CMK (cell line): ENCODE results near the gene ONECUT2.
A peak's percentile ranks its signal among the peaks of the same experiment; 100 is the strongest.

Experiments used
- DNase-seq: peaks from one replicate; pipeline ENCODE4 v3.0.0-alpha.2; 2010; ENCODE audit warnings: low read depth

ONECUT2 gene

GRCh38 chr18:57431467-57432080, 3.6 kb upstream of the ONECUT2 start:
- DNase-seq, result peak; percentile 37

DNA sequence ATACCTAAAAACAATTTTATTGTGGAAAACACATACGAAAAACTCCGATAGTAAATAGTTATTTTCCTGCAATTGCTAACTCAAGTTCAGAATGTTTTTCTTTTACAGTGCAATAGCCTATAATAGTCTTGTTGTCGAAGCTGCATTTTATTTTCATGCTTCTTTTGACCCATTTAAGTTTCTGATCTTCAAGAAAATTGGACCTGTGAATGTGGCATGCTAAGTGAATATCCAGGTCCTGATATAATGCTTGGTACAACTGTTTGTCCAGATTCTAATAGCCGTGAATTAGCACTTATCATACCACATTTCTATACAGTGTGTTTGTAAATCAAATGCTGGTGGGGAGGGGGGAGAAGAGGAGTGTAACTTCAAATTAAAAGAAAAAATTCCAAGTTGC, 3.0 kb upstream of the ONECUT2 start:
- DNase-seq, result no peak

DNA sequence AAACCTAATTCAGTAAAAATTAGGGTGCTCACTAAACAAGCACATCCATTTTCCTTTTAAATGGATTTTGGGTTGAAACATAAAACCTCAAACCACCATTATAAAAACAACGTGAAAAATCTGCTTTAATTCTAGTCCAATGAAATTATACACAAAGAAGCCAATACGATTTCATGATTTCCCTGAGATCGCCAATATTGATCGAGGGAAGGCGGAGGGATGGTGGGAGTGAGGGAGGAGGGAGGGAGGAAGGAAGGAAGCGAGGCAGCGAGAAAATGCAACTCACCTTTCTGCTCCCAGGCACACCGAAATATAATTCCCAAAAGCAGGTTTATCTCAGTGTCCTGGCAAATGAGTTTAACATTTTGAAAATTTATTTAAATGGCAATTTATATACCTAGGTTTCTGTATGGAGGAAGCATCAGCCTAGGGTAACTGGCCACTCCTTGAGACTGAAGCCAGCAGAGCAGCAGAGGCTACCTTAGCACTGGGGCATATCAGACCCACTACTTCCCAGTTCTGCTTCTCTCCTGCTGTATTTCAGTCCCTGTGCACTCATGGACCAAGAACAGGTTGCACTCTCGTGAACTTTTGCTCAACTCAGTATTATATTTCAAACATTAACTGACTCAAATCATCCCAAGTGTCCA, 2.3 kb upstream of the ONECUT2 start:
- no peak for DNase-seq

- no peak for DNase-seq
Observed at GRCh38 chr18:57433482-57433881, 1.7 kb upstream of the ONECUT2 start.

- DNase-seq, result no peak
Observed at GRCh38 chr18:57433934-57434535, 1.1 kb upstream of the ONECUT2 start.

GRCh38 chr18:57435846-57436190, 644 bp downstream of the ONECUT2 start:
- no peak for DNase-seq

DNA sequence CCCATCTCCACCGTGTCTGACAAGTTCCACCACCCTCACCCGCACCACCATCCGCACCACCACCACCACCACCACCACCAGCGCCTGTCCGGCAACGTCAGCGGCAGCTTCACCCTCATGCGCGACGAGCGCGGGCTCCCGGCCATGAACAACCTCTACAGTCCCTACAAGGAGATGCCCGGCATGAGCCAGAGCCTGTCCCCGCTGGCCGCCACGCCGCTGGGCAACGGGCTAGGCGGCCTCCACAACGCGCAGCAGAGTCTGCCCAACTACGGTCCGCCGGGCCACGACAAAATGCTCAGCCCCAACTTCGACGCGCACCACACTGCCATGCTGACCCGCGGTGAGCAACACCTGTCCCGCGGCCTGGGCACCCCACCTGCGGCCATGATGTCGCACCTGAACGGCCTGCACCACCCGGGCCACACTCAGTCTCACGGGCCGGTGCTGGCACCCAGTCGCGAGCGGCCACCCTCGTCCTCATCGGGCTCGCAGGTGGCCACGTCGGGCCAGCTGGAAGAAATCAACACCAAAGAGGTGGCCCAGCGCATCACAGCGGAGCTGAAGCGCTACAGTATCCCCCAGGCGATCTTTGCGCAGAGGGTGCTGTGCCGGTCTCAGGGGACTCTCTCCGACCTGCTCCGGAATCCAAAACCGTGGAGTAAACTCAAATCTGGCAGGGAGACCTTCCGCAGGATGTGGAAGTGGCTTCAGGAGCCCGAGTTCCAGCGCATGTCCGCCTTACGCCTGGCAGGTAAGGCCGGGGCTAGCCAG, 1.2 kb downstream of the ONECUT2 start:
- no peak for DNase-seq

GRCh38 chr18:57436965-57437333, 1.8 kb downstream of the ONECUT2 start:
- DNase-seq, result no peak

GRCh38 chr18:57437402-57437765, 2.2 kb downstream of the ONECUT2 start:
- DNase-seq, result no peak

GRCh38 chr18:57437766-57438671, 2.8 kb downstream of the ONECUT2 start:
- no peak for DNase-seq

DNA sequence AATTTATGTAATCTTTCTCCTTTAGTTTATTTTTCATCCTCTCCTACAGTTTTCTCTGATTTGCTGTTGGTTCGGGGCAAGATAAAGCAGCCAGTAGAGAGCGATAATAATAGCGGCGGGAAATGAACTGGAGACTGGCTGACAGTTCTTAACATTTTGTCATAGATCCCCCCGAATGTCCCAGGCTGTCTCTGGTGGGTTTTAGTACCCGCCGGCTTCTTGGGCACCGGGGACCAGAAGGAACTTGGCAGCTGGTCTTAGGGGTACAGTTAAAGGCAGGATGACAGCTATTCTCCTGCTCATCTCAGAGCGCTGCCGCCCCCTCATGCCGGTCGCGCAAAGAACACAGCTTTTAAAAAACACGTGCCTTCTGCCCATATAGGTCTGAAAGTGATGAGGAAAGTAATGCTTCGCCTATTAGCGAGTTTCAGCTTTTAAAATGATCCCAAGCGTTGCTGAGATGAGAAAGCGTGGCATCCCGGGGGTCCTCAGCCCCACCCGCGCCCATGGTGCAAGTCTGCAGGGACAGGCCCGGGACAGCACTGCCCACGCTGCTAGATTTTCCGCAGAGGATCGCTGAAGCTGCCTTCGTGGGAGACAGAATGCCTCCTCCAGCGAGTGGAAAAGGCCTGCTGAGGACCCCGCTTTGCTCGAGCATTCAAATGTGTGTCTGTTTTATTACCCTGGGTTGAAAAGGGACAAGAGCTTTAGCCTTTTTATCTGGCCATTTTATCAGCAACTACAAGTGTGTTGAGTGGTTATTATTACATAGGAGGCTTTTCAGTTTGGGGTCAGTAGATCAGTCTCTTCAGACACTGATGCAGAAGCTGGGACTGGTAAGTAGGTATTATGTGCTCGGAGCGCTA, 3.8 kb downstream of the ONECUT2 start:
- DNase-seq, result no peak

- no peak for DNase-seq
Observed at GRCh38 chr18:57439609-57439968, 4.4 kb downstream of the ONECUT2 start.

- no peak for DNase-seq
Observed at GRCh38 chr18:57439985-57440330, 4.8 kb downstream of the ONECUT2 start.

- DNase-seq, result no peak
Observed at GRCh38 chr18:57440331-57441070, 5.3 kb downstream of the ONECUT2 start.

DNA sequence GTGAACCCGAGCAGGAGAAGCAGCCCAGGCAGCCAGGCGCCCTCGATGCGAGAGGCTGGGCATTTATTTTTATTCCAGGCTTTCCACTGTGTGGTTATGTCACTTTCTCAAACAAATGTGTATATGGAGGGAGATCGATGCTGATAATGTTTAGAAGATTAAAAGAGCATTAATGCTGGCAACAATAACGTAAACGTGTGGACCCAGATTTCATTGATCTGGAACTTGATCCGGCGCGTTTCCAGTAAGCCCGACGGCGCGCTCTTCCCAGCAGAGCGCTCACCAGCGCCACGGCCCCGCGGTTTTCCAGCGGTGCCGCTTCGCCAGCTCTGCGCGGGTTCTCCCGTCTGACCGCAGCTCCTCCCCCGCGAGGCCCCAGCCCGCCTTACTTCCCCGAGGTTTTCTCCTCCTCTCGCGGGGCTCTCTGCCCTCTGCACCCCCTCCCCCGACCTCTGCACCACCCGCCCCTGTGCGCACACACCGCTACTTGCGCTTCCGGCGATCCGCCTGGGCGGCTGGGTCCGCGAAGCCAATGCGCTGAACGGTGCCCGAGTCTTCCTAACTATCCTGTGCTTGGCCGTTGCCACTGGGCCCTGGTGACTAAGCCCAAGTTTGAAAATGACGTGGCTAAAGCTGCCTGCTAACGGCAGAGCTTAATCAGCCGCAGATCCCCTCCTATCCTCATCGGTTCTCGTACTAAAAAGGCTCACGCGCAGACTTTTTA, 6.1 kb downstream of the ONECUT2 start:
- no peak for DNase-seq

- DNase-seq, result no peak
Observed at GRCh38 chr18:57443247-57443646, 8.1 kb downstream of the ONECUT2 start.

GRCh38 chr18:57443702-57444101, 8.5 kb downstream of the ONECUT2 start:
- no peak for DNase-seq

DNA sequence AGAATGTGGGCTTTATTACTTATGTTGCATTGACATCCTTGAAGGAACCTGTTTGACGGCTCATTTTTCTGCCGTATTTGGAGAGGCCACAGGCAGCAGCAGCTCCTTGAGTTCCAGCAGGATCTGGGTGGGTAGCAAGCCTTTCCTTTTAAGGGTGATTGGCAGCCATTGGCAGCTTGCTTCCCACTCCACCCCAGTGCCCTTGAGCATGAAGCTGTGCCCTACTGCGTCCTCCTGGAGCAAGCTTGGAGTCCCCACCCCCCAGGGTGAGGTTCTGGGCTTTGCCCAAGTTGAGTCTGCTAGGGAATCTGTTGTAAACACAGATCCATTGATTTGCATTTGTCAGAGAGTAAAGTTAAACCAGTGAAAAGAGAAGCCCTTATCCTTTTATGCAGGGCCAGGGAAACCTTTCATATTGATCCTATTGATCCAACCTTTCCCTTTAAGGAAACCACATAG, 9.2 kb downstream of the ONECUT2 start:
- DNase-seq, result no peak

- no peak for DNase-seq
Observed at GRCh38 chr18:57445488-57446319, 10.5 kb downstream of the ONECUT2 start.
